ENCODE data around the gene TMTC1. TPM values are rescaled to one million over a fixed set of nuclear protein-coding genes. Genes with fewer than 3 reads are reported as not detected.

TMTC1 gene
- total RNA-seq, 2 experiments from 2014 or later: not detected

- no peak for TF ChIP-seq CTCF (IDR thresholded peaks at IDR 0.05)
- no peaks in the 10 kb centered on the region for H3K27me3 Mint-ChIP-seq
- Histone ChIP-seq H3K9me3 (ENCODE audit: control insufficient read depth in 1 of 2, insufficient read depth in 1 of 2, low read length in 2 of 2) (peaks cover 0 to 13% of the 10 kb centered on the region in 2 experiments), H3K4me3 (ENCODE audit: low read length) (no peak overlapping the region), H3K36me3 (ENCODE audit: insufficient read depth, low read length) (no peaks in the 10 kb centered on the region), H3K4me1 (ENCODE audit: insufficient read depth, low read length) (no peaks in the 10 kb centered on the region), H3K27me3 (ENCODE audit: control insufficient read depth in 1 of 2, insufficient read depth in 2 of 2, low read length in 2 of 2) (no peaks in the 10 kb centered on the region), H3K27ac (ENCODE audit: low read depth in 1 of 2, low read length in 2 of 2) (no peak overlapping the region)
- ATAC-seq (ENCODE audit: poor library complexity) (no peak), DNase-seq (no peak)
- POLR2A ChIA-PET: no interaction called here
- no peak overlapping the region for H3K27ac Mint-ChIP-seq
- intact Hi-C loops (cut with DNase I, micrococcal nuclease): no loop called here
- no peak overlapping the region for H3K4me3 Mint-ChIP-seq
- H3K9me3 Mint-ChIP-seq: peaks cover 2% of the 10 kb centered on the region
- CTCF ChIA-PET: interaction anchor here (1.7 kb wide), 1 partner anchor 13 kb away, joined by 3 read pairs; no protein-coding TSS in a partner anchor
- no peaks in the 10 kb centered on the region for H3K4me1 Mint-ChIP-seq (ENCODE audit: low read depth)
- H3K36me3 Mint-ChIP-seq (ENCODE audit: low read depth): no peaks in the 10 kb centered on the region
These were observed 23.4 kb upstream of the TMTC1 start for GRCh38 chr12:29807129-29807528.

- peaks cover 12% of the 10 kb centered on the region for H3K9me3 Mint-ChIP-seq
- H3K27ac Mint-ChIP-seq: no peak overlapping the region
- no peaks in the 10 kb centered on the region for H3K4me1 ChIP-seq (ENCODE audit: insufficient read depth, low read length)
- no peak for TF ChIP-seq CTCF (IDR thresholded peaks at IDR 0.05)
- no peak overlapping the region for H3K4me3 Mint-ChIP-seq
- peaks cover 0 to 22% of the 10 kb centered on the region in 2 experiments for H3K9me3 ChIP-seq (ENCODE audit: control insufficient read depth in 1 of 2, insufficient read depth in 1 of 2, low read length in 2 of 2)
- DNase-seq (no peak), ATAC-seq (ENCODE audit: poor library complexity) (no peak)
- no peak overlapping the region for H3K4me3 ChIP-seq (ENCODE audit: low read length)
- ChIA-PET CTCF (interaction anchor here (0.6 to 0.7 kb wide), 2 partner anchors 16 to 128 kb away, joined by 3 read pairs; no protein-coding TSS in a partner anchor), POLR2A (no interaction called here)
- no peaks in the 10 kb centered on the region for H3K27me3 ChIP-seq (ENCODE audit: control insufficient read depth in 1 of 2, insufficient read depth in 2 of 2, low read length in 2 of 2)
- no peaks in the 10 kb centered on the region for H3K4me1 Mint-ChIP-seq (ENCODE audit: low read depth)
- no peaks in the 10 kb centered on the region for H3K27me3 Mint-ChIP-seq
- intact Hi-C loops (cut with DNase I, micrococcal nuclease): no loop called here
- H3K27ac ChIP-seq (ENCODE audit: low read depth in 1 of 2, low read length in 2 of 2): no peak overlapping the region
- H3K36me3 Mint-ChIP-seq (ENCODE audit: low read depth): no peaks in the 10 kb centered on the region
- H3K36me3 ChIP-seq (ENCODE audit: insufficient read depth, low read length): no peaks in the 10 kb centered on the region
These were observed 20.3 kb upstream of the TMTC1 start for GRCh38 chr12:29804019-29804418.

- ATAC-seq (ENCODE audit: poor library complexity) (no peak), DNase-seq (no peak)
- no peak overlapping the region for H3K27ac ChIP-seq (ENCODE audit: low read depth in 1 of 2, low read length in 2 of 2)
- H3K9me3 Mint-ChIP-seq: peaks cover 13% of the 10 kb centered on the region
- H3K4me1 ChIP-seq (ENCODE audit: insufficient read depth, low read length): no peaks in the 10 kb centered on the region
- H3K9me3 ChIP-seq (ENCODE audit: control insufficient read depth in 1 of 2, insufficient read depth in 1 of 2, low read length in 2 of 2): peaks cover 0 to 16% of the 10 kb centered on the region in 2 experiments
- intact Hi-C loops (cut with DNase I, micrococcal nuclease): no loop called here
- CTCF ChIA-PET: no interaction called here
- H3K4me1 Mint-ChIP-seq (ENCODE audit: low read depth): no peaks in the 10 kb centered on the region
- no peaks in the 10 kb centered on the region for H3K27me3 ChIP-seq (ENCODE audit: control insufficient read depth in 1 of 2, insufficient read depth in 2 of 2, low read length in 2 of 2)
- H3K36me3 ChIP-seq (ENCODE audit: insufficient read depth, low read length): no peaks in the 10 kb centered on the region
- no peak overlapping the region for H3K27ac Mint-ChIP-seq
- no peak overlapping the region for H3K4me3 Mint-ChIP-seq
- TF ChIP-seq CTCF (IDR thresholded peaks at IDR 0.05): no peak
- no peaks in the 10 kb centered on the region for H3K36me3 Mint-ChIP-seq (ENCODE audit: low read depth)
- H3K4me3 ChIP-seq (ENCODE audit: low read length): no peak overlapping the region
- no peaks in the 10 kb centered on the region for H3K27me3 Mint-ChIP-seq
- POLR2A ChIA-PET: no interaction called here
These were observed 15.8 kb upstream of the TMTC1 start for GRCh38 chr12:29799591-29799990.

All from CD4-positive, alpha-beta T cell (primary cell).